ENCODE data around the gene NELL1.
"Not testable (repeated sequence)": the region's sequence is repeated elsewhere in the genome, so short reads cannot be mapped to it uniquely, and the experiment has no call there.

Gene NELL1

DNA sequence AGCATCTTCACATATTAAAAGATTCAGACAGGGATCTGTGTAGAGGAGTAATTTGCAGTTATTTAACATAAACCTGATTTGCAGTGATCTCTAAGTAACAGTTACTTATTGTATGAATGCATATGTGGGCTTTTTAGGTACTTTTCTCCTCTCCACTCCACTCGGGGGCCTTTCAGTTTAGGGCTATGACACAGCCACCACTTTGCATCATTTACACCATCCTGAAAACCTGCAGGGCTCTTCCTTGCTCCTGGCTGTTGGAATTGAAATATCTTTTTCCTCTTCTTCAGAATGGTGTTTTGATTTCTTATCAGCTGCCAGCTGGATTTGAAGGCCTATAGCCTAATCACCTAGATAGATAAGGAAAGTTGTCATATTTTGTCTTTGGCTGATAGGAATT is 580.8 kb downstream of the NELL1 start:
- DNase-seq, result no peak

DNA sequence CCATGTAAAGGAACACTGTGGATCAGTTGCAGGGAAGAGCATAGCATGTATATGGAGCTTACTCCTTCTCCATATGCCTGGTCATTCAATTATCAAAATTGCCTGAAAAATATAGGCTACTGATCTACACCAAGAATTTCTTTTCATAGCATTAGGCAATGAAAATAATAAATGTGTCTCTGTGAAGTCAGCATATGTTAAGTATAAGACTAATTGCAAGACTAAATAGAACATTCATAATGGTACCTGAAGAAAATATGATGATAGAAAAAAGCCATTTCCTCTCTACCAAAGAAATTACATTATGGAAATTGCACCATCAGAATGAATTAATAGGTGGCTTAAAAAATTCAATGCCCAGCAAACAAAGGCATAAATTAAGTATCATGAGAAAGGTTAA is 584.7 kb downstream of the NELL1 start:
- no peak for DNase-seq

DNA sequence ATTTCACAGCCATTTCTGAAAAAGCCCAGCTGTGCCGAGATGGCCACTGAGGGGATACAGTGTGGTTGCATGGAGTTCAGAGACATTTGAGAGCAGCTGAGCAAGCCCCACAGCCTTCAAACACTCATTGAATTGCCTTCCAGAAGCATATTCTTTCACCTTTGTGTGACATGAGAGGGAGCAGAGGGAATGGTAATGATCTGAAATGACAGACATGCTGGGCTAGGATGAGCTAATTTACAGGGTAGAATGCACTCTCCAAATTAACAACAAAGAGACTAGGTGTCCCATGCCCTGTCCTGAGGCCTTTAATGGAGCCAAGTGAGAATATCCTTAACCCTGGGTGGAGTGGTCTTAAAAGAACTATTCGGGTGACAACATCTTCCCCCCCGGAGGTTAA is 585.4 kb downstream of the NELL1 start:
- DNase-seq, result no peak

DNA sequence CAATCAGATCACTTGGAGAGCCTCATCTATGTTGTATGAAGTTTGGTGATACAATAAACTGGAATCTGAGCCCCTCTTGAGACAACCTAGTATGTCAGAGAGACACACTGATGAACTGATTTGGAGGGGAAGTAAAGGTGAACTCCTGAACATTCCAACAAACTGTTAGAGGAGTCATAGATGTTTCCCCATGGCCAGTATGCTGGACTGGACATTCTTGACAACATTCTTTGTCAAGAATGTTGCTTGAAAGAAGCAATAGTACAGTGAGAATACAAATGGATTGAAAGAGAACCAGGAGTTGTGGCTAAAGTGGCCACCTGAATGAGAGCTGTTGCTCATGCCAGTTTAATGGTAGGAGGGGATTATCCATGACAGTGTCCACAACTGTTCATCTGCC is 588.1 kb downstream of the NELL1 start:
- DNase-seq, result no peak

DNA sequence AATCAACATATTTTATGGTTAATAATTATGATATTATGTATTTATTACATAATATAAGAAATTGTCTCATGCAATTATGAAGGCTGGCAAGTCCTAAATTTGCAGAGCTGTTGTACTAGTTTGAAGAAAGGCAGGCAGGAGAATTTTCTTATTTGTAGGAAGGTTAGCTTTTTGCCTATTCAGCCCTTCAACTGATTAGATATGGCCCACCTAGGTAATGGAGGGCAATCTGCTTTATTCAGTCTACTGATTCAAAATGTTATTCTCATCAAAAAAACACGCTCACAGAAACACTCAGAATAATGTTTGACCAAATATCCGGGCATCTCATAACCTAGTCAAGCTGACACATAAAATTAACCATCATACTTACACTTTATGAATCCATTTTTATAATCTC is 589.0 kb downstream of the NELL1 start:
- DNase-seq, result no peak

DNA sequence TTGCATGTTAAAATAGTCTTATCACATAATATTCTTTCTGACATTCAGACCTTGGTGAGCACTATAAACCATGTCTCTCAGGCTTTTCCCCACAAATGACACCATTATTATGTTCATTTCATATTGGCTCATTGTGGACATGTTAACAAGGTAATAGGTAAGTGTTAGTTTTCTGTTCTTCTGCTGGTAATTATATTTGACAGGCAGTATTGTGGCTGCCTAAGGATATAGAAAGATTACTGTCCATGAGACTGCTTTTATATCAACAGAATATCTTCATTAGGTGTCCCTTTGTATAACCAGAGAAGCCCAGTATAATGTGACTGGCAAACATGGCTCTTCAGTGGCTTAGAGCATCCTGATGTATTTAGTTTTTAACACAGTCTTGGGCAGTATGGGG is 590.7 kb downstream of the NELL1 start:
- no peak for DNase-seq

DNA sequence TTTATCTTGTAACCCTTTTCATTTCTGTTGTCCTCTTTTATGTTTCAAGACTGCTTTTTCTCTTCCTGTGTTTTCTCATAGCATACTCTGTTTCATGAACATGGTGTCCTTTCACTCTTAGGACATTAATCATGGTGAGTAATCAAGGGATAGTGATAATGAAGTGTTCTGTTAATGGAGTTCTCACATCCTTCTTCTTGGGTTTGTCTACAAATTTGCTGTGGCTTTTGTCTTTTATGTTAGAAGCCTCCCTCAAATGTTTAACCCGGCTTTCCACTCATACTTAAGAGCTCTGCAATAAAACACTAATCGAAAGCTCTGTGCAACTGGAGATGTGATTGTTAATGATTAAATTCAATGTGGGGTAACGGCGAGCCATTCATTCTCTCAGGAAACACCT is 593.6 kb downstream of the NELL1 start:
- no peak for DNase-seq

DNA sequence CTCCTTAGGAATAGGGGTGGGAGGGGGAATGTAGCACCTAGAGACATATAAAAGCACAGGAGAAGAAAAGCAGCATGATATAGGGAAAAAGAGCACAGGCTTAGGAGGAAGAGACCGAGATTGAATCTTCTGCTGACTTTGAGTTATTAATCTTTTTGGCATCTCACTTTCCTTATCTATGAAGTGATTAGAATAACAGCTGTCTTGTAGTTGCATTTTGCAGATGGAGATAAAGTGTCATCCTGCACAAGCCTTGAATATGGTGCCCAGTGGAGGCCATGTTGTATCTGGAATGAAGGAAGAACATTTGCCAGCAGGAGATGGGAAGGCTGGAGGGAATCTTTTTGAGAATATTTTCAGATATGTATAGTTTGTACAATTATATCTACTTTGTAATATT is 594.7 kb downstream of the NELL1 start:
- DNase-seq, result no peak

- DNase-seq, result no peak
These were observed 598.6 kb downstream of the NELL1 start for GRCh38 chr11:21268036-21268435.

- DNase-seq, result not testable (repeated sequence)
These were observed 602.8 kb downstream of the NELL1 start for GRCh38 chr11:21272139-21272538.

- DNase-seq, result no peak
These were observed 609.5 kb downstream of the NELL1 start for GRCh38 chr11:21278840-21279239.

- no peak for DNase-seq
These were observed 615.7 kb downstream of the NELL1 start for GRCh38 chr11:21285104-21285503.

DNA sequence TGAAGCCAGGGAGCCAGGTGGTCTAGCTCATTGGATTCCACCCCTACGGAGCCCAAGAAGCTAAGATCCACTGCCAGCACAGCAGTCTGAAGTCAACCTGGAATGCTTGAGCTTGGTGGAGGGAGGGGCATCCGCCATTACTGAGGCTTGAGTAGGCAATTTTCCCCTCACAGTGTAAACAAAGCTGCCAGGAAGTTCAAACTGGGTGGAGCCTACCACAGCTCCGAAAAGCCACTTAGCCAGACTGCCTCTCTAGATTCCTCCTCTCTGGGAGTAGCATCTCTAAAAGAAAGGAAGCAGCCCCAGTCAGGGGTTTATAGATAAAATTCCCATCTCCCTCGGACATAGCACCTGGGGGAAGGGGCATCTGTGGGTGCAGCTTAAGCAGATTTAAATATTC is 620.3 kb downstream of the NELL1 start:
- DNase-seq, result no peak

DNA sequence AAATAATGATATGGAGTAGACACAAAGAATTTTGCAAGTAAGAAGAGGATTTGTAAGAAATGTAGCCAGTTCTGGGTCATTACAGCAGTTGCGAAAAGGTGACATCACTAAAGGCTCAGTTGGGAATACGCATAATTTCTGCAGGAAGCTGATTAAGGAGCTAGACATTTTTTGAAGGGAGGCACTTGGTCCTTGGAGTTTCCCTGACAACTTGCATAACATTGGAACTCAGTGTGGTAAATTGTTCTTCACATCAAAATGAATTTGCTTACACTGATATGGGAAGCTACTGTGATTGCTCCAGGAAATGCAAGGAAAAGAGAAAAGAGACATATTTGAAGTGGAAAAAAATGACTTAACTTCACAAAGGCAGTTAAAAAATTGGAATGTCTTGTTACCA is 626.1 kb downstream of the NELL1 start:
- DNase-seq, result no peak

DNA sequence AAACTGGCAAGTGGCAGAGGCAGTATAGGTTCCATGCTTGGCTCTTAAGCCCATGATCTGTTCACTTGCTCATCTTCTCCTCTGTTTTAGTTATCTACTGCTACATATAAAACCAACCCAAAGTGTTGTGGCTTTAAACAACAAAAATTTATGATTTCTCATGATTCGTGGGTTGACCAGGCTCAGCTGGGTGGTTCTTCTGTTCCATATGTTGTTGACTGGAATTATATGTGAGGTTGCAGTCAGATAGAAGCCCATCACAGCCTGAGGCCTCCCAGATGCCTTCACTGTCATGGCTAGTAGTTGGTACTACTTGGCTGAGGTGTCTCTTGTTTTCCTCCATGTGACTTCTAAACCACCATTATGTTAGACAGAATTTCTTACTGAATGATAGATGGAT is 632.6 kb downstream of the NELL1 start:
- DNase-seq, result no peak

DNA sequence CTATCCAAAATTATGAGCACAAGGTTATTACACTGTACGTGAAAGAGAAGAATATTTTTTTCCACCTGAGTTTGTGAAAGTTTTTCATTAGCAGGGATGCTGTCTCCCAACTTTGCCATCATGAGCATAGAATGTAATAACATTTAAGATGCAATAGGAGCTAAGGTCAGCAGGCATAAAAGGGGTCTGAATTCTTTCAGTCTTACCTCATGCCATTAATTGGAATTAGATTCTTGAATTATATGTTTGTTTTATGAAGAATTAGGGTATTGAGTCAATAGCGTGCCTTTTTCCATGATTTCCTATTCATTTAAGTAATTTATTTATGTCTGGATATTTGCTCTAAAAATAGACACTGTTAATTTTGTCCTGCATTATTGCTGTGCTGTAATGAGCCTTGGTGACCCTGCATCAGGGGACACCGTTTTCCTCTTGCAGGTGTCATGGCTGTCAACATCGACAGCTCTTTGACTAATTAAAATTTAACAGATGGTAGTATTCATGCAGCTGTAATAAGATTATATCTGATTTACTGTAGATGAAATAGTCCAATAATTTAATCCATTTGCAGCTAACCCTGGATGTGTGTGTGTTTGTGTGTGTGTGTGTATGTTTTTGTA is 637.5 kb downstream of the NELL1 start:
- no peak for DNase-seq

DNA sequence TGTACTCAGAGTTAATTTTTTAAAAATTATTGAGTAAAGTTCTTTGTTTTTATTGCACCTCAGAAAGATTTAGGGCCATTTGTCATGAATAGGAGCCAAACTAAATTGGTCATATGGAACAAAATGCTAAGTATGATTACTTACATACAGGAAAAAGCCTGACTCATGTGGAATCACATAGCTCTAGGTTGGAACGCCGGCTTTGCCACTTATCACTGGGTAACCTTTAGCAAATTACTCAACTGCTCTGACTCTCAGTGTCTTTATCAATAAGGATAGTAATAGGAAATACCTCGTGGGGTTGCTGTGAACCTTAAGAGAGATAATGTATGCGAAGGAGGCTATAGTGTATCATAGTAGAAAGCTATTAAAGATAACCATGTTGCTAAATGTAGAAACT is 638.5 kb downstream of the NELL1 start:
- no peak for DNase-seq

DNA sequence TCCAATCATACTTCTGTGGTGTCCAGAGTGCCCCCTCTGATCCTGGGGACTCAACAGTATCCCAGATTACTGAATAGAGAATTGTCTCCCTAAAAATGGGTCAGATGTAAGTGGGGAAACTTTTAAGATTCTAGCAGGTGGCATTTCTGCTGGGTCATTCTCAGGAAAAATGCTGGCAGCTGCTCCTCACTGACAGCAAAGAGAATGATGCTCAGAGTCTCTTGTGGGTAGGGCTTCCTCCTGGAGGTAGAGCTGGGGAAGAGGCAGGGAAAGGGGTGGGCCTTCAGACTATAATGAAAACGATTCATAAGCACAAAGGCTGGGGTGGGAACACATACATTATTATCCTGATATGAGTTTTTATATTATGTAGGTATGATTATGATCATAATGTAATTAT is 647.2 kb downstream of the NELL1 start:
- DNase-seq, result no peak

DNA sequence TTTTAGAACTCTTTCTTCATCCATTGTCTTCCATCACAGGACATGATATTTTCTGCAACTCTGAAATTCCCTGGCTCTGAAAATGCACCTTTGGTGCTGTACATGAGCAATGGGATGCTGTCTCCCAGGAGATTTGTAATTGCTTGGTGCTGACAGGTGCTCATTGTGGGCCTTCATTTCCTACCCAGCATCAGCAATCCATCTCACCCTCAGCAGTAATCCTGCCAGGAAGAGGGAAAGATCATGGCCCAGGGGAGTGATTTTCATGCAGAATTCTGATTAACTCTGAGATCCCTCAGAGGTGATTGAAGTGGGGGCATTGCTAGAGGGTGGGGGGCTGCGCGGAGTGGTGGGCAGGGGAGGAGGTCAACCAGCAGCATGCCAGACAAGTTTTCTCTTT is 651.7 kb downstream of the NELL1 start:
- no peak for DNase-seq

DNA sequence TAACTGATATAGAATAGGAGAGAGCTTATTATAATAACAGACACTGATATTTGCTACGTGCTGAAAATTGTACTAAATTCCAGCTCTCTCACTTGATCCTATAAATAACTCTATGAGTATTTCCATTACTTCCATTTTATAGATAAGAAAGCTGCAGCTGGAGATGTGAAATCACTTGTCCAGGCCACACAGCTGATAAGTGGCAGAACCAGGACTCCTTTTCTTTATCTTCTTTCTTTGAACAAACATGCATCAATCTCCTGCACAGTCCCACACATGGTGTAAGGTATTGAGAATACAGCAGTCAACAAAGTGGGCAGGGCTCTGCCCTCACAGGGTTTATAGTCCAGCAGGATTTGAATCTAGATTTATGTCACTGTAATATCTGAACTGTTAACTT is 652.1 kb downstream of the NELL1 start:
- DNase-seq, result no peak

- DNase-seq, result no peak
These were observed 654.2 kb downstream of the NELL1 start for GRCh38 chr11:21323617-21324016.

GRCh38 chr11:21343204-21343603 is 673.8 kb downstream of the NELL1 start:
- DNase-seq, result no peak

GRCh38 chr11:21346361-21346760 is 677.0 kb downstream of the NELL1 start:
- DNase-seq, result no peak

- no peak for DNase-seq
These were observed 681.2 kb downstream of the NELL1 start for GRCh38 chr11:21350613-21351012.

DNA sequence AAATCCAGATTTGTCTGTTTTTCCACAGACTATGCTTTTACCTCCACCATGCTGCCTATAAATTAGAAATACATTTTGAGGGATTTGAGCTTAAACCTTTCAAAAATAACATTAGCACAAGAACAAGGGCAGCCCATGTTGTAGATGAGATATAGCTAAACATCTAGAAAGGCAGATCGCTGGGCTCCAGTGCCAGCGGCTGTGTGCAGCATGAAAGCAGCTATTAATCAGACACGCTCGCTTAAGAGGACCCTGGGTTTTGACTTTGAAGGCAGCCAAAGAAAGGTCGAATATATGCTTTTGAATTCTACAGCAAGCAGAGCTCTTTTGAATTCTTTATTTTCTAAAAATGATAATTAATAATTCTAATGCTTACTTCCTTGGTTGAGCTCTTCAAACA is 684.0 kb downstream of the NELL1 start:
- no peak for DNase-seq

All from central memory CD4-positive, alpha-beta T cell (primary cell).